ENCODE measurements around the gene NEK7. TPM values are rescaled to one million over a fixed set of nuclear protein-coding genes. Genes with fewer than 3 reads are reported as not detected.

The NEK7 gene
- total and polyA plus RNA-seq, 9 donors = 25.0 to 87.0 (median 61.3) TPM

DNA sequence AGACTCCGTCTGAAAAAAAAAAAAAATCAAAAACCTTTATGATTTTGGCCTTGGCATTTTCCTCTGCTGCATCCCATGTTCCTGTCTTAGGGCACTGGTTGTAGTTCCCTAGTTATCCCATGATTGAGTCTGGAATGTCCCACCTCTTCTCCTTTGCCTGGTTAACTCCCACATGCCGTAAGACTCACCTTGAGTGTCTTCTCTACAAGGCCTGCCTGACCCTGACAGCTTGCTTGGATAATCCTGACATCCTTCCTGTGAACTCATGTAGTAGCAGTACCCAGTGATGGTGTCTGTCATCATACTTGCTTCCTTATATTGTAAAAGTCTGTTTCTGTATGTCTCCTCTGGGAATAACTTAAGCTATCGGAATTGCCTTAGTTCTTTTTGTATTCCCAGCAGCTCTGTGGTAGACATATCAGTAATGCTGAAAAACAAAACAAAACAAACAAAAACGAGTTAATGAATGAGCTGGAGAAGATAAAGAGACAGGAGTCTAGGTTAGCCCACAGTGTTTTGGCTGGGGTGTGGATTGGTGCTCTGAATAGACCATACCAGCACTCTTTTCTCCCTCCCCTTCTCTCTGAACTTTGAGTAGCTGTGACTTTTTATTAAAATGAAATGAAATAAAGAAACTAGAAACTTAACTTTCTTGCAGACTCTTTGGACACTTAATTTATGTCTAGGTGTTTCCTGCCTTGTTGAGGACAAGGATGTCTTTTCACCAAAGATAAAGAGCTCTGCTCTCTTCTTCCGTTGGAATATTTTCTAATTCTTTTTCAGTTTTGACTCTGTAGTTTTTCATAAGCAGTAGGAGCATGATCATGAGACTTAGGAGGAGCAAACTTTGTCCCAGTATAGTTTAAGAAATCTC, 15.1 kb downstream of the NEK7 start:
- no peak overlapping the region for H3K4me3 ChIP-seq
- peaks cover 27% of the 10 kb centered on the region for H3K4me1 ChIP-seq (ENCODE audit: insufficient read depth)
- H3K9me3 ChIP-seq = no peaks in the 10 kb centered on the region
- TF ChIP-seq CTCF (IDR thresholded peaks at IDR 0.05) (no peak), EP300 (IDR thresholded peaks at IDR 0.05) (no peak), POLR2A (IDR thresholded peaks at IDR 0.05) (no peak)
- DNase-seq = no peak
- H3K27me3 ChIP-seq = no peaks in the 10 kb centered on the region
- intact Hi-C loops (cut with DNase I) = no loop called here
- H3K27ac ChIP-seq = no peak overlapping the region
- H3K36me3 ChIP-seq = no peaks in the 10 kb centered on the region
- WGBS, 3 donors = 44 to 47% (median 44%) methylated on average over 5 of the region's 5 CpGs

- Histone ChIP-seq H3K9me3 (no peaks in the 10 kb centered on the region), H3K4me3 (no peak overlapping the region), H3K27ac (no peak overlapping the region), H3K27me3 (no peaks in the 10 kb centered on the region), H3K36me3 (no peaks in the 10 kb centered on the region), H3K4me1 (ENCODE audit: insufficient read depth) (peaks cover 18% of the 10 kb centered on the region)
- no peak for DNase-seq
- TF ChIP-seq POLR2A (IDR thresholded peaks at IDR 0.05) (no peak), CTCF (IDR thresholded peaks at IDR 0.05) (no peak), EP300 (IDR thresholded peaks at IDR 0.05) (no peak)
- intact Hi-C loops (cut with DNase I) = no loop called here
Observed at GRCh38 chr1:198173832-198174231, 17.0 kb downstream of the NEK7 start.

DNA sequence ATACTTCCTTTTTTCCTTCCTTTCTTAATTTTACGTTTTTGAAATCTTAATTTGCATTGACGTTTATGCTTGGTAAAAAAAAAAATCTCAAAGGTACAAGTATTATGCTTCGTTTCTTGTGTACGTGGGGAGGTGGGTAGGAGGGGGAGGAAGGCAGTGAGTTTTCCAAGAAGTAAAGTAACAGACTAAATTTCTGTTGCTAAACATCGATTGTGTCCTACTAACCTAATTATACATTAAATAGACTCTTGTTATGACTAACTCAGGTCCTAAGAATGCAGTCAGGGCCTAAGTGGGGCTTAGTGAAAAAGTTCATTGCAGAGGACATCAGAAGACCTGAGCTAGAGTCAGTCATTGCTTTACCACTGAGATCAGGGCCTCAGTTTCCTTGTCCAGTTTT, 17.5 kb downstream of the NEK7 start:
- Histone ChIP-seq H3K27me3 (no peaks in the 10 kb centered on the region), H3K36me3 (no peaks in the 10 kb centered on the region), H3K27ac (no peak overlapping the region), H3K4me3 (no peak overlapping the region), H3K9me3 (no peaks in the 10 kb centered on the region), H3K4me1 (ENCODE audit: insufficient read depth) (peaks cover 18% of the 10 kb centered on the region)
- no peak for DNase-seq
- no peak for TF ChIP-seq POLR2A (IDR thresholded peaks at IDR 0.05)
- no peak for TF ChIP-seq CTCF (IDR thresholded peaks at IDR 0.05)
- no peak for TF ChIP-seq EP300 (IDR thresholded peaks at IDR 0.05)
- intact Hi-C loops (cut with DNase I) = no loop called here
- 11 to 19% (median 11%) methylated on average over 5 of the region's 5 CpGs for WGBS, 3 donors

DNA sequence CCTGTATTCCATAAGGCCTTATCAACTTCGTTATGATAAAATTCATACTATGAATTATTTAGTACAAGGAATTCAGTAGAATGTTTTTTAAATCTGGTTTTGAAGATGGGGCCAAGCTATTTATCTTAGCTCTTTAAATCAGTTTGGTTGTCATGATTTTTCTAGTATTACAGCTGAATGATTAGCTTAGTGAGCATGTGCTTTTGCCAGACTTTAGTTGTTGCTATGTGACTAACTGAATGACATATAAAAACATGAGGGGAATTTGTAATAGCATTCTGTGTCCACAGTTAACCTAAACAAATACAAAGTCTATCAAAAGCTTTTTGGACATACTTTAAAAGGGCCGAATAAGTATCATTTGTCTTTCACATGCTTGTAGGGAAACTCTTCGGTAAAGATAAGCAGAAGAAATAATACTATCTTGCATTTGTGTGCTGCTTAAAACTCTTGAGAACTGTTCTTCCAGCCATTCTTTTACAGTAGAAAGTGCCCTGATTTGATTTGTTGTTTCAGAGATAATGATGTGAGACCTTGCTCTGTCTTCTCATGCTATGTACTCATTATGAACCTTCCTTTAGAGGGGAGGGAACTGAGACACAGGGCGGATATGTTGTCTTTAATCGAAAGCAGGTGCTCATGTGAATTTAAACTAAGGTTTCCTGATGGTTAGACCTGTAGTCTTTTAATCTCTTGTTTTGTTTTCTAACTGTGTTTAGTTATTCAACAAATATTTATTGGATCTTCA, 18.8 kb downstream of the NEK7 start:
- H3K9me3 ChIP-seq = no peaks in the 10 kb centered on the region
- no peak overlapping the region for H3K4me3 ChIP-seq
- DNase-seq = no peak
- no peaks in the 10 kb centered on the region for H3K27me3 ChIP-seq
- TF ChIP-seq CTCF (IDR thresholded peaks at IDR 0.05) (no peak), EP300 (IDR thresholded peaks at IDR 0.05) (no peak), POLR2A (IDR thresholded peaks at IDR 0.05) (no peak)
- 29 to 44% (median 38%) methylated on average over 5 of the region's 5 CpGs for WGBS, 3 donors
- H3K27ac ChIP-seq = no peak overlapping the region
- intact Hi-C loops (cut with DNase I) = no loop called here
- no peaks in the 10 kb centered on the region for H3K36me3 ChIP-seq
- peaks cover 16% of the 10 kb centered on the region for H3K4me1 ChIP-seq (ENCODE audit: insufficient read depth)

All from ovary (tissue), 9 donors.